Skeletal muscle tissue (tissue), 4 donors: Measurements from ENCODE around the gene LRWD1. TPM values are rescaled to one million over a fixed set of nuclear protein-coding genes. Genes with fewer than 3 reads are reported as not detected.
"Not testable (repeated sequence)": the region's sequence is repeated elsewhere in the genome, so short reads cannot be mapped to it uniquely, and the experiment has no call there.

ENCODE experiments used
- H3K27ac ChIP-seq: one replicate; pipeline ENCODE4 v1.7.0; 2013; ENCODE audit warnings: mild to moderate bottlenecking, low read depth, low read length, inconsistent platforms
- H3K27me3 ChIP-seq, 3 donors: one replicate each; pipeline ENCODE4 v1.7.0; 2013; ENCODE audit warnings: low read length in 3 of 3; ENCODE audit not compliant: control insufficient read depth in 3 of 3, insufficient read depth in 3 of 3
- H3K36me3 ChIP-seq, 3 donors: one replicate each; pipeline ENCODE4 v1.7.0; 2013; ENCODE audit warnings: low read length in 3 of 3; ENCODE audit not compliant: control insufficient read depth in 3 of 3, insufficient read depth in 3 of 3
- H3K4me1 ChIP-seq, 3 donors: one replicate each; pipeline ENCODE4 v1.7.0; 2013; ENCODE audit warnings: low read length in 3 of 3, mild to moderate bottlenecking in 3 of 3; ENCODE audit not compliant: control insufficient read depth in 3 of 3, insufficient read depth in 3 of 3
- H3K4me3 ChIP-seq, 3 donors: one replicate each; pipeline ENCODE4 v1.7.0; 2013; ENCODE audit warnings: low read length in 3 of 3
- H3K9ac ChIP-seq, 3 donors: one replicate each; pipeline ENCODE4 v1.7.0; 2013; ENCODE audit warnings: low read length in 3 of 3, mild to moderate bottlenecking in 3 of 3, moderate library complexity in 2 of 3, low read depth in 1 of 3
- H3K9me3 ChIP-seq, 3 donors: one replicate each; pipeline ENCODE4 v1.7.0; 2013; ENCODE audit warnings: low read length in 3 of 3; ENCODE audit not compliant: control insufficient read depth in 3 of 3
- total RNA-seq: library from RNA; depleted of rRNA; stranded (reverse); fragments of >200 nt; gene quantifications from one replicate; pipeline ENCODE4 v1.2.3, GENCODE V29; 2014
- donor health status: Osteomylitis.

The LRWD1 gene
- total RNA-seq, 1 donor from 2014 or later: 12.5 TPM

- H3K4me1 ChIP-seq: peaks cover 0 to 12% (median 5%) of the 10 kb centered on the region in 3 donors
- peaks cover 7 to 18% (median 9%) of the 10 kb centered on the region in 3 donors for H3K36me3 ChIP-seq
Measured at GRCh38 chr7:102474736-102475435, 10.1 kb downstream of the LRWD1 start.

GRCh38 chr7:102478314-102479208 is 13.8 kb downstream of the LRWD1 start, which contains the start of gene POLR2J:
TSS of gene POLR2J (minus strand) at chr7:102478922. CDS start at chr7:102478860, 62 bp downstream.
- not testable (repeated sequence) for H3K4me1 ChIP-seq, H3K27ac ChIP-seq, H3K27me3 ChIP-seq, H3K36me3 ChIP-seq, H3K4me3 ChIP-seq, H3K9me3 ChIP-seq
- peak within 1 kb of the TSS in 1 of 3 donors; percentile 45 for H3K9ac ChIP-seq

More at GRCh38 chr7:102474736-102475435, 10.1 kb downstream of the LRWD1 start:
- H3K4me3 ChIP-seq, H3K27ac ChIP-seq, H3K9ac ChIP-seq, H3K27me3 ChIP-seq, H3K9me3 ChIP-seq: not testable (repeated sequence)

GRCh38 chr7:102479209-102479584 is 14.4 kb downstream of the LRWD1 start:
- not testable (repeated sequence) for H3K27ac ChIP-seq, H3K36me3 ChIP-seq, H3K9ac ChIP-seq, H3K4me1 ChIP-seq, H3K4me3 ChIP-seq, H3K9me3 ChIP-seq, H3K27me3 ChIP-seq

GRCh38 chr7:102479982-102480637 is 15.3 kb downstream of the LRWD1 start:
- not testable (repeated sequence) for H3K27ac ChIP-seq, H3K9me3 ChIP-seq, H3K4me1 ChIP-seq, H3K27me3 ChIP-seq, H3K36me3 ChIP-seq, H3K4me3 ChIP-seq, H3K9ac ChIP-seq

- H3K4me1 ChIP-seq, H3K36me3 ChIP-seq, H3K27me3 ChIP-seq, H3K4me3 ChIP-seq, H3K27ac ChIP-seq, H3K9me3 ChIP-seq, H3K9ac ChIP-seq: not testable (repeated sequence)
Measured at GRCh38 chr7:102481962-102482361, 17.2 kb downstream of the LRWD1 start.

- not testable (repeated sequence) for H3K27ac ChIP-seq, H3K4me1 ChIP-seq, H3K36me3 ChIP-seq, H3K9ac ChIP-seq, H3K27me3 ChIP-seq, H3K4me3 ChIP-seq, H3K9me3 ChIP-seq
Measured at GRCh38 chr7:102484317-102484716, 19.5 kb downstream of the LRWD1 start.

GRCh38 chr7:102490529-102491075 is 25.8 kb downstream of the LRWD1 start:
- H3K27ac ChIP-seq, H3K4me1 ChIP-seq, H3K4me3 ChIP-seq, H3K9ac ChIP-seq, H3K27me3 ChIP-seq, H3K36me3 ChIP-seq, H3K9me3 ChIP-seq: not testable (repeated sequence)

GRCh38 chr7:102493220-102493935 is 28.6 kb downstream of the LRWD1 start:
- not testable (repeated sequence) for H3K9me3 ChIP-seq

GRCh38 chr7:102494026-102494425 is 29.2 kb downstream of the LRWD1 start:
- not testable (repeated sequence) for H3K36me3 ChIP-seq, H3K9ac ChIP-seq, H3K4me1 ChIP-seq, H3K9me3 ChIP-seq, H3K27me3 ChIP-seq, H3K4me3 ChIP-seq, H3K27ac ChIP-seq

More at GRCh38 chr7:102493220-102493935, 28.6 kb downstream of the LRWD1 start:
- not testable (repeated sequence) for H3K4me3 ChIP-seq, H3K4me1 ChIP-seq, H3K9ac ChIP-seq, H3K36me3 ChIP-seq, H3K27ac ChIP-seq, H3K27me3 ChIP-seq
